ACHN (cell line): ENCODE measurements around the gene SNORC.

ENCODE experiments used
- DNase-seq: peaks from one replicate; pipeline ENCODE4 v3.0.0-alpha.2; 2015
- in situ Hi-C: cut with HindIII; loops from 2 replicates; pipeline ENCODE4 v1.10.0; 2017; ENCODE audit warnings: low sequenced_read_pairs, low pct_ligation_motif_present, low pct_unique_long_range_greater_than_20kb

SNORC gene

DNA sequence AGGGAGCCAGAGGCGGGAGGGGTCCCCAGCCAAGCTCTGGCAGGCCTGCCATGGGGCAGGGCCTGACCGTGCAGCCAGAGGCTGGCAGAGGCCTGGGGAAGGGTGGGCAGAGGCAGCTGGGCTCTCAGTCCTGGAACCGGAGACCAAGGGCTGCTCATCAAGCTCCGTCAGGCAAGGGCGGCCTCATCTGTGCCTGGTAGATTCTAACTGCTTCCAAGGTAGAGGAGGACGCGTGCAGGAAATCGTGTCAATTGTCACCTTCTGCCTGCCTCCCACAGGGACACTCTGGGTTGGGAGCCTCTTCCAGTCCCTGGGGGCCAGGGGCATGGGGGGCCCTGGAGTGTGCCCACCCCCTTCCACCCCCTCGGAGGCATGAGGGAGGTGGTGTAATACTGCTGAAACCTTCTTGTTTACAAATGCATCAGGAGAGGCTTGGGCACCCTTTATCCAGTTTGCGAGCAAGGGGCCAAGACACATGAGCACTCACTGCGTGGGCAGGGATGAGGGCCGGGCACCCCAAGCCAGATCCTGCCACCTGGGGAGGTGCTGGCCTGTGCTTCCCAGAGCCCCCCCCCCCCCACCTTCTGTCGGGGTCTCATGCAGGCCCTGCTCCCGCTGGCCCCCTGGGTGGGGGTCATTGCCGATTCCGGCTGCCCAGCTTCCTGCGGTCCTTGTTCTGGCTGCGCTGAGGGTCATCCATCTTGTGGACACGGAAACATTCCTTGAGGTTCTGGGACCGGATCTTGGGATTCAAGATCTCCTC is 9.0 kb downstream of the SNORC start:
- no peak for DNase-seq
- in situ Hi-C loops = no loop called here

GRCh38 chr2:232879618-232880494 is 9.8 kb downstream of the SNORC start:
- DNase-seq = no peak
- in situ Hi-C loops = no loop called here

GRCh38 chr2:232880764-232881351 is 10.8 kb downstream of the SNORC start:
- DNase-seq = no peak
- in situ Hi-C loops = no loop called here

- in situ Hi-C loops = no loop called here
- DNase-seq = no peak
These were observed 12.0 kb downstream of the SNORC start for GRCh38 chr2:232882085-232882484.

GRCh38 chr2:232882505-232883115 is 12.5 kb downstream of the SNORC start:
- in situ Hi-C loops = no loop called here
- DNase-seq = no peak

DNA sequence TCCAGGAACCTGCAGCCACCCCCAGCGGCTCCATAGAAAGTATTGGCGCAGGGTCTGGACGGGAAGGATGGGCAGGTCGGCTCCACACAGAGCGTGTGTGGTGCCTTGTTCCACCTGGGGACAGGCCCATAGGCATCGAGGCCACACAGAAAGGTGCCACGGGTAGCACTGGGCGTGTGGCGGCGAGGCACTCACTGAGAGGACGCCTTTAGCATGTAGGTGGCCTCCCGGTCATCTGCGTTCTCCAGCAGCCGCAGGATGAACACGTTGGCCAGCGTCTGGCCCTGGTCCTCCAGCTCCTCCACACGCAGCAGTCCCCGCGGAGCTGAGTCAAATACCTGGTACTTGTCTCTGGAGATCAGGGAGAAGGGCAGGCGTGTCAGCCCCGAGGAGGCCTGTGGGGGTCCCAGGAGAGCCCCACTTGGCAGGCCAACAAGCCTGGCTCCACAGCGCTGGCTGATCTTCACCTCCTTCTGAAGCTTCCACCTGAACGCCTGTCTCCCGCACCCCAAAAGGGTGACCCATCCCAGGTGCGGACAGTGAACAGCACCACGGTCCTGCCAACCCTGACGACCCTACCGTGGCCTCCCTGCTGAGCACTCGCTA is 13.2 kb downstream of the SNORC start:
- in situ Hi-C loops = no loop called here
- no peak for DNase-seq

DNA sequence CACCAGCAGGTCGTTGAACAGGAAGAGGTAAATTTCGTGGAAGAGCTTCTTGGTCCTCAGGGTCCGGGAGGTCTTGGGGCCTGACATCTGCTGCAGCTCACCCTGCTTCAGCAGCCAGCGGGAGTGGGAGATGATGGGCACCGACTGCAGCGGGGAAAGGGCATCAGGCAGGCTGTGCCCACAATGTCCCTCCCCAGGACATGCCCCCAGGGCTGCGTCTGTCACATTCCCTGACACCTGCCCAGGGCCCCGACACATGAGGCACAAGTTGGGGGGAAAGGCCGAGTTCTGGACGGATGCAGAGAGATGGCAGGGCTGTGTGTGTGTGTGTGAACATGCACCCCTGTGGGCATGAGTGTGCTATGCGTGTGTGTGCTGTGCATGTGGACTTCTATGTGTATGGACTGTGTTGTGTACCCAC is 13.9 kb downstream of the SNORC start:
- DNase-seq = no peak

DNA sequence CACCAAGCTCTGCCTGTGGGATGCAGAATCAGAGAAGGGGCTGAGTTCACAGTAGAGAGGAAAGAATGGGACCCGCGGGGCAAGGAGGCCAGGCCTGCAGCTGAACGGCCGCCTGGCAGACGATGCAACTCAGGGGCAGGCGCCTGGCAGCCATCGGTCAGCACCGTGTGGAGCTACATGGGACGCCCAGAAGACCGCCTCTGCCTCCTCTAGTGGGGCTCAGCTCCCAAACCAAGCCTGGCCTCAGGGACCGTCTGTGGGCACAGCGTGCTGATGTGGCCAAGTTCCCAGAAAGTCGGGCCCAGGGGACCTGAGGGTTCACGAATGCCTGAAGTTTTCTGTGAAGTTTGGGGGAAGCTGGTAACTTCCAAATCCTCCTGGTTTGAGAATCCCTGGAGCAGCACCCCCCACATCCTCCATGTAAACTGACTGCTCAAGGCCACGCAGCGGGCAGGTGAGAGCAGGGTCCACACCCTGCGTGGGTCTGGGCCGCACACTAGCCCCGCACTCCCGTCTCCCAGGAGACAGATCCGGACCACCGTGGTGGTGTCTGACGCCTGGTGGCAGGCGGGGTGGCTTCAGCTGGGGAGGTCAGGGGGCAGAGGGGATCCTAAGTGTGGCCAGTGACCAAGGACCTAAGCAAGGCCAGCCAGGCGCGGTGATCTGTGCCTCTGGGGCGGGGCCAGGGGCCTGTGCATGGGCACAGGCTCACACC is 14.6 kb downstream of the SNORC start:
- DNase-seq = no peak

More for the DNA sequence above, 13.9 kb downstream of the SNORC start:
- in situ Hi-C loops = no loop called here

DNA sequence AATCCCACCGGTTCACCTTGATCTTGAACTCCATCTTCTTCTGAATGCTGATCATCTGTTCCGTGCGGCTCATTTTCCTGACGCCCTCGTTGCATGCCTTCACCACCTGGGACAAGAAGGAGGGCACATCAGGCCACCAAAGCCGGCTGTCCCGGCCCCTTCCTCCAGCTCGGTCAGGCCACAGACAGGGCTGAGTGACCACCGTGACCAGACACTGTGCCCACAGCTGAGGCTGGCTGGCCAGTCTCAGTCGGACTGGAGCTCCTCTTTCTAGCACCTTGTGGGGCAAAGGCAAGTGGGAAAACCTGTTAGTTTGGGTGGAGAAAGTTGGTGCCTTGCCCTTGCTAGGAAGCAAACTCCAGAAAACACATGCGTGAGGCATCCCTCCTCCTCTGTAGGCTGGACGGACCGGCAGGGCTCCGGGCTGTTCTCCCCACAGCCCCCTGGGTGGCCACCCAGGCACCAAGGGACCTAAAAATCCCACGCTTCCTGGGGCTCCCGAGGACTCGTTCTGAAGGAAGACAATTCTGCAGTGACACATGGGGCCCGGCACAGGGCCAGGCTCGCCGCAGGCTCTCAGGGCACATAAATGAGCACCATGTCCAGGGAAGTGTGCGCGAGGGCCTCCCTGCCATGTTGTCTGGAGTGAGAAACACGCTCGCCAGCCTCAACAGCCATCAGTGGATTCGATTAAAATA is 15.3 kb downstream of the SNORC start:
- no peak for DNase-seq
- in situ Hi-C loops = no loop called here

More for the DNA sequence above, 14.6 kb downstream of the SNORC start:
- in situ Hi-C loops = no loop called here

DNA sequence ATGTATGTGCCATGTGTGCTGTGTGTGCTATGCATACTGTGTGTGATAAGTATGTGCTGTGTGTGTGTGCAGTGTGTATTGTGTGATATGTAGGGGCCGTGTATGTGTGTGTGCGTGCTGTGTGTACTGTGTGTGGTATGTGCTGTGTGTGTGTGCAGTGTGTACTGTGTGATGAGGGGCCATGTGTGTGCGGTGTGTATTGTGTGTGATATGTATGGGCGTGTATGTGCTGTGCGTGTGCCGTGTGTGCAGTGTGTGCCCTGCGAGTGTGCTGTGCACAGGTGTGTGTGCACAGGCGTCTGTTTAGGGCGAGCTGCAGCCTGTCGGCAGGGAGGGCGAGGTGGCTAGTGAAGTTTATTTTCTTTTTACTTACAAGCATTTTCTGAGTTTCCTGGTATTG is 16.1 kb downstream of the SNORC start:
- no peak for DNase-seq
- in situ Hi-C loops = no loop called here

DNA sequence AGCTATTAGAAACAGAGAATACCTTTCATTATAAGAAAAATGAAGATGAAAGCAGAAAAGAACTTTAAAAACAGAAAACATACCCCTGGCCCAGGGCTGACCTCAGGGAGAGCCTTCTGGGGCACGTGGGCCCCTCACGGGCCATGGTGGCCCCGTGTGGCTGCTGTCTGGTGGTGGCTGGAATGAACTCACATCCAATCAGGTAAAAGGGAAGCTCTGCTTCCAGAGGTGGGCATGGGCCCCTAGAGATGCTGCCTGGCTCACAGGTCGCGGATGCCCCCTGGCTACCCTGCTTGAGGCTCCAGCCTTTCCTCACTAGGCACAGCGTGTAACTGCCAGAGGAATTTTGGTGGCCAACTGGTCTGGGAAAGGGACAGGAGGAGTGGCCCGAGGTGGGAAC is 16.6 kb downstream of the SNORC start:
- DNase-seq = no peak
- in situ Hi-C loops = no loop called here

GRCh38 chr2:232887171-232887850 is 17.2 kb downstream of the SNORC start:
- DNase-seq = no peak
- in situ Hi-C loops = no loop called here

DNA sequence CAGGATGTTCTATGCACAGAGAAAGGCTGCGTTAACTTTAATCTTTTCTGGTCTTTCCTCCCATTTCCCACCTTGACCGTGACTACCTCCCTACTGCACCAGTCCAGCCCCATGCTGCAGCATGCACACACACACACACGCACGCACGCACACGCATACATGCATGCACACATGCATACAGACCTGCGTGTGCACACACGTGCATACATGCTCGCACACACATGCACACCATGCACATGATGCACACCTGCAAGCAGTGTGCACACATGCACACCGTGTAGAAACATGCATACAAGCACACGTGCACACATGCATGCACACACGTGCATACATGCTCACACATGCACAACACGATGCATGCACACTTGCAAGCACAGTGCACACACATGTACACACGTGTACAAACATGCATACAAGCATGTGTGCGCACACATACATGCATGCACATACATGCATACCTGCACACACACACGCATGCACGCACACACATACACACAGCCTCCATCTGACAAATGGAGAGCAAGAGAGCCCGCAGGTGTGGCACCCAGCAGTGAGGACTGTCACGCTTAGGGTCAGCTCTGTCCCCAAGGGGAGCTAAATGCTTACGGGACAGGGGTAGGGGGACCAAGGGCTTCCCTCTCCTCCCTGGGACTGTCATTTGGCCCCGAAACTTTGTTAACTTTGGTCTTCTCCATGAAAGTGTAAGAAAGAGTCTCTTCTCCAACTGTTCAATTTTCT is 18.2 kb downstream of the SNORC start:
- in situ Hi-C loops = no loop called here
- DNase-seq = no peak

DNA sequence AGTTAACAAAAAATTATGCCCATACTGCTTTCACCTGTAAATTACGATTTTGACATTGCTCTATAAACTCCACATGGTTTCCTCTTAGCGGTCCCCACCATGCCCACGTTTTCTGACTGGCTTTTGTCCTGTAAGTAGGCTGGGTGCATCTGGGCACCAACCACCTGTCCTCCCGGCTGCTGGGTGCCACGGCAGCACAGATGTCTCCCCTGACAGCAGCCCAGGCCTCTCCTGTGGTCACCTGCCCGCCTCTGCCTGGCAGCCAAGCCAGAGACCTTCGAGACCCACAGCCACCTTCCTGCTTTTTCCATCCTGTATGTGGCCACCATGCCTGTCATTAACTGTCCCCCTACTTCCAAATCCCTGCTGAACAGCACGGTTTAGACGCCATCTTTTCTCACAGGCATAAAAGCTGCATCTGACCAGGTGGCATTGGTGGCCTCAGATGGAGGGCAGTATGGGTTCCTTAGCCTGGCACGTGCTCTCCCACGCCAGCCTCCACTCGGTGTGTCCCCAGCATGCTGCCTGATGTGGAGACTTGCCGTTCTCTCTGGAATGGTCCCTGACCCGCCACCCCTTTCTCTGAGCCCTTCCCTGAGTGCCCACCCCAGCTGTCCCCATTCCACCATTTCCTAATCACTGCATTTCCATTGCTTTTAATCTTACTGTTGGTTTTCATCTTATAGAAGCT is 18.9 kb downstream of the SNORC start:
- DNase-seq = no peak
- in situ Hi-C loops = no loop called here

DNA sequence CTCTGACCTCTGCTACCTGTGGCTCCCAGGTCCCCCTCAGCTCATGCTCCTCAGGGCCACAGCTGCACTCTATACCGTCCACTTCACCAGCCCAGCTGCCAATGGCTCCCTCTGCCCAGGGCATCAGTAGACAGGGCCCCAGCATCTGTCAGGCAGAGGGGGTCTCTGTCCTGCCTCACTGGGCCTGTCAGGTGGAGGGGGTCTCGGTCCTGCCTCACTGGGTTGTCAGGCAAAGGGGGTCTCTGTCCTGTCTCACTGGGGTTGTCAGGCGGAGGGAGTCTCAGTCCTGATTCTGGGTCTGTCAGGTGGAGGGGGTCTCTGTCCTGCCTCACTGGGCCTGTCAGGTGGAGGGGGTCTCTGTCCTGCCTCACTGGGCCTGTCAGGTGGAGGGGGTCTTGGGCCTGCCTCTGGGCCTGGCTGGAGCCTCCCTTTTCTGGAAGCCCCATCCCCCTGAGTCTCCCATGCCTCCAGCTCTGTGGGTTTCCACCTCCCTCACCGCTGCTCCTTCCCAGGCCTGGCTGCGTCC is 19.9 kb downstream of the SNORC start:
- DNase-seq = no peak
- in situ Hi-C loops = no loop called here

- in situ Hi-C loops = no loop called here
- DNase-seq = no peak
These were observed 20.5 kb downstream of the SNORC start for GRCh38 chr2:232890536-232890895.
